Esophagus squamous epithelium (tissue), 5 donors: Measurements from ENCODE around the gene TREML4. TPM values are rescaled to one million over a fixed set of nuclear protein-coding genes. Genes with fewer than 3 reads are reported as not detected.
"Not testable (repeated sequence)": the region's sequence is repeated elsewhere in the genome, so short reads cannot be mapped to it uniquely, and the experiment has no call there.

Source experiments
- DNase-seq: peaks from one replicate; lab custom pipeline; 2025; lab: John Stamatoyannopoulos, UW
- H3K27ac ChIP-seq, 4 donors: fragments of 200-600 bp; sonication (generic); one replicate each; pipeline ENCODE4 v1.5.1; 2016 to 2019; ENCODE audit warnings: mild to moderate bottlenecking in 1 of 4
- H3K27me3 ChIP-seq, 4 donors: fragments of 200-600 bp; sonication (generic); 1 replicate in 3 of 4; 2 replicates in 1 of 4; pipeline versions ENCODE4 v1.5.1 to v1.6.0; 2017 to 2021; ENCODE audit warnings: antibody characterized with exemption in 1 of 4
- H3K36me3 ChIP-seq, 3 donors: fragments of 200-600 bp; sonication (generic); one replicate each; pipeline ENCODE4 v1.5.1; 2016 to 2019
- H3K4me1 ChIP-seq, 3 donors: fragments of 200-600 bp; sonication (generic); one replicate each; pipeline ENCODE4 v1.5.1; 2017 to 2019
- H3K4me3 ChIP-seq, 4 donors: fragments of 200-600 bp; sonication (generic); 1 replicate in 3 of 4; 2 replicates in 1 of 4; pipeline ENCODE4 v1.5.1; 2016 to 2019; ENCODE audit warnings: mild to moderate bottlenecking in 2 of 4, moderate library complexity in 1 of 4
- H3K9me3 ChIP-seq, 3 donors: fragments of 200-600 bp; sonication (generic); one replicate each; pipeline ENCODE4 v1.5.1; 2016 to 2019
- POLR2A ChIP-seq, 4 donors: fragments of 450-650 bp; IDR thresholded peaks; one replicate each; pipeline ENCODE4 v1.6.1; 2017; ENCODE audit warnings: antibody characterized with exemption in 4 of 4, mild to moderate bottlenecking in 4 of 4, moderate library complexity in 3 of 4
- WGBS, 2 donors: methylation state at CpG; one replicate each; pipeline ENCODE4 v1.1.5; 2018; 5-methylcytosine and 5-hydroxymethylcytosine counted together
- intact Hi-C: fragments of 100-400 bp; cut with DNase I; formaldehyde crosslinking; loops from one replicate; pipeline ENCODE4 v1.15.0; 2022
- total RNA-seq, 4 donors: library from RNA; depleted of rRNA; stranded (reverse); fragments of >200 nt; gene quantifications; one replicate each; pipeline ENCODE4 v1.1.0, GENCODE V29; 2016
- TF ChIP-seq, protein P1 (sequence below), 6 experiments: fragments of 450-650 bp in 4 of 6; fragments of 200-600 bp in 2 of 6; sonication (generic) in 2 of 6; IDR thresholded peaks; one replicate each; pipeline ENCODE4 v1.5.1; 2016 to 2019; ENCODE audit warnings: antibody characterized with exemption in 6 of 6, mild to moderate bottlenecking in 4 of 6, moderate library complexity in 4 of 6
- donor health status: DM: yes; HTN: yes; CAD: no.

The TREML4 gene
- total RNA-seq, 4 donors from 2014 or later, result not detected

DNA sequence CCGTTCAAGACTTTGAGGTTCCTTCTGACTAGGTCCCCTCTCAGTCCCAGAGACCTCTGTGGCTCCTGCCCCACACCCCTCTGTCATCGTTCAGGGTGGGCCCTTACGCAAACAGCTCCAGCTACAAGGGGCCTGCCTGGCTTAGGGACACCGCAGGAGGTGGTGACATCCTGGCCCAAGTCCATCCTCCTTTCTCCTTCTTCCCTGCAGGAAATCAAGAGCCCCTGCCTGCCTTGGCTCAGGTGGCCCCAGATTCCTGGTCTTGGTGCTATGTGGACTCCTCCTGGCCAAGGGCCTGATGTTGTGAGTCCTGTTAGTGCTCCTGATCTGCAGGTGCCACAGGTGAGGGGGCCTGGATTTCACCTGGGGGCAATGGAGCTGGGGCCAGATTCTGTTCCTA is 8.1 kb downstream of the TREML4 start:
- H3K36me3 ChIP-seq, result no peaks in the 10 kb centered on the region
- no peak for DNase-seq
- no peak overlapping the region for H3K27ac ChIP-seq
- TF ChIP-seq, protein P1, sequence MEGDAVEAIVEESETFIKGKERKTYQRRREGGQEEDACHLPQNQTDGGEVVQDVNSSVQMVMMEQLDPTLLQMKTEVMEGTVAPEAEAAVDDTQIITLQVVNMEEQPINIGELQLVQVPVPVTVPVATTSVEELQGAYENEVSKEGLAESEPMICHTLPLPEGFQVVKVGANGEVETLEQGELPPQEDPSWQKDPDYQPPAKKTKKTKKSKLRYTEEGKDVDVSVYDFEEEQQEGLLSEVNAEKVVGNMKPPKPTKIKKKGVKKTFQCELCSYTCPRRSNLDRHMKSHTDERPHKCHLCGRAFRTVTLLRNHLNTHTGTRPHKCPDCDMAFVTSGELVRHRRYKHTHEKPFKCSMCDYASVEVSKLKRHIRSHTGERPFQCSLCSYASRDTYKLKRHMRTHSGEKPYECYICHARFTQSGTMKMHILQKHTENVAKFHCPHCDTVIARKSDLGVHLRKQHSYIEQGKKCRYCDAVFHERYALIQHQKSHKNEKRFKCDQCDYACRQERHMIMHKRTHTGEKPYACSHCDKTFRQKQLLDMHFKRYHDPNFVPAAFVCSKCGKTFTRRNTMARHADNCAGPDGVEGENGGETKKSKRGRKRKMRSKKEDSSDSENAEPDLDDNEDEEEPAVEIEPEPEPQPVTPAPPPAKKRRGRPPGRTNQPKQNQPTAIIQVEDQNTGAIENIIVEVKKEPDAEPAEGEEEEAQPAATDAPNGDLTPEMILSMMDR (IDR thresholded peaks at IDR 0.05), result no peak
- TF ChIP-seq POLR2A (IDR thresholded peaks at IDR 0.05), result no peak
- WGBS, 2 donors, result 67 to 80% methylated on average over 4 of the region's 4 CpGs
- H3K9me3 ChIP-seq, result no peaks in the 10 kb centered on the region
- no peak overlapping the region for H3K4me3 ChIP-seq
- H3K27me3 ChIP-seq, result peaks cover 0 to 55% (median 6%) of the 10 kb centered on the region in 4 donors
- H3K4me1 ChIP-seq, result no peaks in the 10 kb centered on the region
- intact Hi-C loops, result no loop called here

DNA sequence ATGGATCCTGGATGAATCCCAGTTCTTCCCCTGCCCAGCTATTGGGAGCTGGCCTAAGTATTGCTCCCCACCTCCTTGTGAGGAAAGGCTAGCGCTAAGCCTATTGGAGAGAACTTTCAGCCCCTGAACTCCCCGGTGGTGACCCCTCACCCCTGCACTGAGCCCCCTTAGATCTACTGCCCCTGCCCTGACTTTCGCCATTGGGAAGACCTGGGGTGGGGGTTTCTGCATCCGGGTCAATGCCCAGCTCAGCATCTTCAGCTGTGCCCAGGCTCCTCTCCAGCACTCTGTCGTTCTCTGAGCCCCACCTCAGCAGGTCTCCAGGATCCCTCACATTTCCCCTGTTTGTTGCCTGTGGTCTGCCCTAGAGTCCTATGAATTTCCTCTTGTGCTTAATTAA is 9.0 kb downstream of the TREML4 start:
- no peak for TF ChIP-seq POLR2A (IDR thresholded peaks at IDR 0.05)
- TF ChIP-seq, protein P1 (IDR thresholded peaks at IDR 0.05), result no peak
- Histone ChIP-seq H3K4me3 (no peak overlapping the region), H3K4me1 (no peaks in the 10 kb centered on the region), H3K9me3 (no peaks in the 10 kb centered on the region), H3K36me3 (no peaks in the 10 kb centered on the region), H3K27me3 (peaks cover 0 to 60% (median 5%) of the 10 kb centered on the region in 4 donors), H3K27ac (no peak overlapping the region)
- intact Hi-C loops, result no loop called here
- 40 to 67% methylated on average over 3 of the region's 5 CpGs for WGBS, 2 donors
- no peak for DNase-seq

- DNase-seq, result no peak
- intact Hi-C loops, result no loop called here
- H3K27me3 ChIP-seq, result peaks cover 0 to 65% (median 5%) of the 10 kb centered on the region in 4 donors
- H3K9me3 ChIP-seq, result no peaks in the 10 kb centered on the region
- H3K36me3 ChIP-seq, result no peaks in the 10 kb centered on the region
- no peak overlapping the region for H3K4me3 ChIP-seq
- no peaks in the 10 kb centered on the region for H3K4me1 ChIP-seq
- 8 to 19% methylated on average over 9 to 13 of the region's 22 CpGs for WGBS, 2 donors
- TF ChIP-seq, protein P1 (IDR thresholded peaks at IDR 0.05), result no peak
- no peak for TF ChIP-seq POLR2A (IDR thresholded peaks at IDR 0.05)
- H3K27ac ChIP-seq, result no peak overlapping the region
These were observed 11.5 kb downstream of the TREML4 start for GRCh38 chr6:41239467-41240159.

DNA sequence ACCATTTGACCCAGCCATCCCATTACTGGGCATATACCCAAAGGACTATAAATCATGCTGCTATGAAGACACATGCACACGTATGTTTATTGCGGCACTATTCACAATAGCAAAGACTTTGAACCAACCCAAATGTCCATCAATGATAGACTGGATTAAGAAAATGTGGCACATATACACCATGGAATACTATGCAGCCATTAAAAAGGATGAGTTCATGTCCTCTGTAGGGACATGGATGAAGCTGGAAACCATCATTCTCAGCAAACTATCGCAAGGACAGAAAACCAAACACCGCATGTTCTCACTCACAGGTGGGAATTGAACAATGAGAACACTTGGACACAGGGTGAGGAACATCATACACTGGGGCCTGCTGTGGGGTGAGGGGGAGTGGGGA is 18.4 kb downstream of the TREML4 start:
- H3K27ac ChIP-seq, H3K36me3 ChIP-seq, H3K9me3 ChIP-seq, DNase-seq, intact Hi-C loops, H3K4me1 ChIP-seq, H3K4me3 ChIP-seq: not testable (repeated sequence)
- peaks cover 0 to 26% (median 0%) of the 10 kb centered on the region in 4 donors for H3K27me3 ChIP-seq
- WGBS, 2 donors, result 87 to 90% methylated on average over 4 of the region's 4 CpGs

GRCh38 chr6:41247288-41247865 is 19.2 kb downstream of the TREML4 start:
- no peaks in the 10 kb centered on the region for H3K9me3 ChIP-seq
- no peak for TF ChIP-seq POLR2A (IDR thresholded peaks at IDR 0.05)
- TF ChIP-seq, protein P1 (IDR thresholded peaks at IDR 0.05), result no peak
- no peak for DNase-seq
- 100% methylated on average over 1 of the region's 9 CpGs; no CpG with 5 or more reads in 1 of the 2 donors for WGBS, 2 donors
- H3K36me3 ChIP-seq, result no peaks in the 10 kb centered on the region
- H3K4me1 ChIP-seq, result no peaks in the 10 kb centered on the region
- no peak overlapping the region for H3K4me3 ChIP-seq
- intact Hi-C loops, result no loop called here
- no peak overlapping the region for H3K27ac ChIP-seq
- peaks cover 0 to 30% (median 0%) of the 10 kb centered on the region in 4 donors for H3K27me3 ChIP-seq
